GM19240 (cell line): ENCODE data around the gene TRPV4.

Source experiments
- DNase-seq: peaks from one replicate; pipeline ENCODE4 v3.0.0; 2011; ENCODE audit warnings: low spot score; ENCODE audit not compliant: insufficient read length

Gene TRPV4

DNA sequence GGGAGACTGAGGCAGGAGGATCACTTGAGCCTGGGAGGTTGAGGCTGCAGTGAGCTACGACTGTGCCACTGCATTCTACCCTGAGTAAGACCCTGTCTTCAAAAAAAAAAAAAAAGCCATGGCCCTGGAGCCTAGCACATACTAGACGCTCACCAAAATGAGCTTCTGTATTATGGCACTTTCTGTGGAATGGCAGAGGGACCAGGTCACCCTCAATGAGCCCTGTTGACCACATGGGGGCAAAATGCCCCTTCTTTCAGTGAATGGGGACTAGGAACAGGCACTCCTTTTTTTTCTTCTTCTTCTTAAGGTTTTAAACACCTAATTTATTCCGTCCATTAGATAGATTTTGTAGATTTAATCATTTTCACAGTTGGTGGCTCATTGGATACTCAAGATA, 69.1 kb downstream of the TRPV4 start:
- no peak for DNase-seq

DNA sequence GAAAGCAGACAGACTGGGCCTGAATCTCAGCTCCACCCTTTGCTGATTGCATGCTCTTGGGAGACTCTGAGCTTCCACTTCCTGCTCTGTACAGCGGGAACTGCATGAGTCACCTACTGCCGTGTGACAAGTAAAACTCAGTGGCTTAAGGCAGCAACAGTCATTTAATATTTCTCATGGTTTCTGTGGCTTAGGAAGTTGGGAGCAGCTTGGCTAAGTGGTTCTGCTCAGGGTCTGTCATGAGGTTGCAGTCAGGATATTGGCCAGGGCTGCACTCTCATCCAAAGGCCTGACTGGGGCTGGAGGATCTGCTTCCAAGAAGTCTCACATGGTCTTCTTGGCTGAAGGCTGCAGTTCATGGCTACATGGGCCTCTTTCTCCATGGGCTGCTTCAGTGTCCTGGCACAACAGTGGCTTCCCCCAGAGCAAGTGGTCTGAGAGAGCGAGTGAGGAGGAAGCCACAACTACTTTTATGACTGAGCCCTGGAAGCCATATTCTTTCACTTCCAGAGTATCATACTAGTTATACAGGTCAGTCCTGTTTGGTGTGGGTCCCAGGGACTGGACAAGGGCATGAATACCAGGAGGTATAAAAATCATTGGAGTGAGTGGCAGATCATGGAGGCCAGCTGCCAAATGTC, 69.9 kb downstream of the TRPV4 start:
- no peak for DNase-seq

DNA sequence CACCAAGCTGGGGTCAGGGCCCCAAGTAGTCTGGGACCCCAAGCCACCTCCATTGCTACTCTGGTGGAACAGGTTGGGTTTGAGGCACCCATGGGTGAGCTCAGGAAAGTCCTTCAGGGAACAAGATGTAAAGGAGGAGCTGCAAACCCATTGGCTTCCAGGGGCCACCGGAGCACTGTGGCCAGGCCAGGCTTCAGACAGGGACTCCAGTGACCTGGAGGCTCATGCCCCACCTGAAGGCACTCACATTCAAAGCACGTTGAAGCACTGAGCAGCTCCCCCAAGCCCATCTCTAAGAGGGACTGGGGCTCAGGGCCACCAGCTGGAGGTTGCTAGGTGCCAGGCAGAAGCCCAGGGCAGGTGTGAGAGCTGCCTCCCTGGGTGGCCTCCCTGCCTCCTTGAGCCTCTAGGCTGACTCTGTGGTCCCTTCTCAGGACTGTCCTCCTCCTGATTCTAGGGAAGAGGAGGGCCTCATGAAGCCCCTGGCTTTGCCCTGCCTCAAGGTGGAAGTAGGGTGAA, 70.5 kb downstream of the TRPV4 start:
- no peak for DNase-seq

DNA sequence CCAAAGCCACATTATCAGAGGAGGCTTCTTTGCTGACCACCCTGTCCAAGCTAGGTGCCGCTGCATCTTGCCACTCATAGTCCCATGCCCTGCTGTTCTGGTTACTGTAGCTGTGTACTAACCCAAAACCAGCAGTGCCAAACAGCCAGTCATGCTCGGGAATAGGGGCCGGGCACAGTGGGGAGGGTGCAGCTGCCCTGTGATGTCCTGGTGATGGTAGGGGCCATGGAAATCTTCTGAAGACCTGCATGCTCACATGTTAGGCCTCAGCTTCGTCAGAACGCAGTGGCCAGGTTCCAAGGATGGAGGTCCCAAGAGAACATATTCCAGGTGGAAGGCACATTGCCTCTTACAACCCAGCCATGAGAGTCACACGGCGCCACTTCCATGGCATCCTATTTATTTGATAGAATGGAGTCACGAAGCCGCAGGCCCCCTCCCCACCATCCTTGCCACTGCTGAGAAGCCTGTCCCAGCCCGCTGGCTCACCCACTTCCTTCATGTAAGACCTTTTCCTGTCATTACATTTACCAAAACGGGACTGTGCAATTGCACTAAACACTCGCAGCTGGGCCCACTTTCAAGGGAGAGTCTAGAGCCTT, 71.0 kb downstream of the TRPV4 start:
- DNase-seq, result no peak

DNA sequence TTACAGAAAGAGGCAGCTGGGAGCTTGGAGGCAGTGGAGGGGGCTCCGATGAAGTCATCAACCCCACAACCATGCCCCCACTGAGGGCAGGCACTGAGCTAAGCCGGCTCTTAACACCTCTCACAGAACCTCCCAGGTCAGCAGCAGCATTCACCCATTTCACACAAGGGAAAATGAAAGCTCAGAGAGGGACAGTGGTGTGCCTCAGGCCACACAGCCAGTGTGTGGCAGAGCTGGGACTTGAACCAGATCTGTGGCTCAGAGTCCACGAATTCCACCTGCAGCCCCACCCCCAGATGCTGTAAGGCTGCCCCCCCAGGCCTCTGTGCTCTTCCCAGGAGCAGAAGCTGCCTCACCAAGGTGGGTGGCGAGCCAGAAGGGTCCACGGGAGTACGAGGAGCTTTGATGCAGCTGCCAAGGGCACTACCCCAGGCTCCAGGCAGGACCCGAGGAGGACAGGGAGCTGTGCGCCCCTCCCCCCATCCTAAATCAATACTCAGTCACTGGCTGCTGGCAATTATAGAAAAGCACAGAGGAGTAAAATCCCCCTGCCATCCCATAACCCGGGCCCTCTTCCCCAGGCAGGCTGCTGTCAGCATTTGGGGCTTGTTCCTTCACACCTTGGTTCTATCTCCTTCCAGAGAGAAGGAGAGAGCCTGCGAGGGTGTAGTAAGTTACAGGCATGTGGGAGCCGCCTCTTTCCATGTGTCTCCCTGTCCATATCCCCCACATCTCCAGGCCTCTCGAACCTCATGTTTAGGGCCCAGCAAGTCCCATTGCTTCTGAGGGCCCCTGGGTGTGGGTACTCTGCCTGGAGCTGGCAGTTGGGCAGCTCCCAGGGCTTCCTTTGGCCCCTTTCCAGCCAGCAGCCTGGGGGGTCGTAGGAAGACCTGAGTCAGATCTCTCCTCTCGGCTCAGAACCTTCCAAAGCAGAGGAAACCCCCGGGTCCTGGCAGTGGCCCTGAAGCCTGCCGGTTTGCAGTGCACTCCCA, 72.0 kb downstream of the TRPV4 start:
- no peak for DNase-seq

DNA sequence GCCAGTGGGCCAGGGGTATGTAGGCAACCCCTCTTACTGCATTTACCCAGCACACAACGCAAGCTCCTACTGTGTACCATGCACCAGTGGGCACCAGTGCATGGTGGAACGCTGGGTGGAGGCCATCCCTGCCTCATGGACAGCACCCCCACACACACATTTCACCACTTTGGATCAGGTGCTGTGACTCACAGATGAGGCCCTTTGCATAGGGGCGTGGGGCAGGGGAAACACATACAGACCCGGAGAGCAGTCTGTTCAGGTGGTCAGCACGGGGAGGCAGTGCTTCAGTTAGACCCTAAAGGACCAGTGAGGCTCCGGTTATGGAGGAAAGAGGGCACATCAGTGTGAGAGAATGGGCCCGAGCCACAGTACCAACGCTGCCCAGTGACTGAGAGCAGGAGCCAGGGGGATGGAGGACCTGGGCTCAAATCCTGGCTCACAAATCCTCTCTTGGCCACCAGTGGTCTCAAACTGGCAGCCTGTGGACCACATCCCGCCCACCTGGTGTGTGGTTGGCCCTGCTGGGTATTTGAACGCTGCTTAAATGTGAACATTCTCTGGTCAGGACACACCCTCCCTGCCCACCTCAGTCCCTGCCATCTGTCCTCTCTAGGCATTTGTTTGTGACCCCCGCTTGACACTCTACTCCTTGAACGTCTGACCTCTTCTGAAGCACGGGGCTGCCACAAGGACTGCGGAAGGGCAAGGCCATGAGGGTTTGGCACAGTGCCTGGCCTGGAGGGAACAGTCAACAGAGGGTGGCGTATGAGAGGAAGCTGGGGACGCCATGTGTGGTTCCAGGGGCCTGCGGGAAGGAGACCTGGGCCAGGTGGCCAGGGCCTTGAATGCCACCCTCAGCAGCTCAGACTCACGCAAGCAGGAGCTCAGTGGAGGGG, 72.9 kb downstream of the TRPV4 start:
- no peak for DNase-seq

DNA sequence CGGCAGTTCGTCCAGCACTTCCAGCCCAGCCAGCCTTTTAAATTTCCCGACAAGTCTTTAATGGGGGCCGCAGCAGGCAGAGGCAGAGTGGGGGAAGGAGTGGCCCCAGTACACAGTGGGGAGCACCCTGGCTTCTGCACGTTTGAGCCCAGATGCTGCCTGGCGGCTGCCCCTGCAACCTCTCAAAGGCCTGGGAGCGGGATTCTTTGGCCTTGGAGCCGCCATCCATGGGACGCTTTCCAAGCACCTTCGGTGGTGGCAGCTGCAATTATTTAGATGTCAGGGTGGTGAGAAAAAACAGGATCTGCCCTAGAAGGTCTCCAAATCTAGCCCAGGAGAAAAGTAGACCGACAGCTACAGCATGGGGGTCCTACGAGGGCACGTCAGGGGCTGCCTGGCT, 73.6 kb downstream of the TRPV4 start:
- DNase-seq, result no peak

DNA sequence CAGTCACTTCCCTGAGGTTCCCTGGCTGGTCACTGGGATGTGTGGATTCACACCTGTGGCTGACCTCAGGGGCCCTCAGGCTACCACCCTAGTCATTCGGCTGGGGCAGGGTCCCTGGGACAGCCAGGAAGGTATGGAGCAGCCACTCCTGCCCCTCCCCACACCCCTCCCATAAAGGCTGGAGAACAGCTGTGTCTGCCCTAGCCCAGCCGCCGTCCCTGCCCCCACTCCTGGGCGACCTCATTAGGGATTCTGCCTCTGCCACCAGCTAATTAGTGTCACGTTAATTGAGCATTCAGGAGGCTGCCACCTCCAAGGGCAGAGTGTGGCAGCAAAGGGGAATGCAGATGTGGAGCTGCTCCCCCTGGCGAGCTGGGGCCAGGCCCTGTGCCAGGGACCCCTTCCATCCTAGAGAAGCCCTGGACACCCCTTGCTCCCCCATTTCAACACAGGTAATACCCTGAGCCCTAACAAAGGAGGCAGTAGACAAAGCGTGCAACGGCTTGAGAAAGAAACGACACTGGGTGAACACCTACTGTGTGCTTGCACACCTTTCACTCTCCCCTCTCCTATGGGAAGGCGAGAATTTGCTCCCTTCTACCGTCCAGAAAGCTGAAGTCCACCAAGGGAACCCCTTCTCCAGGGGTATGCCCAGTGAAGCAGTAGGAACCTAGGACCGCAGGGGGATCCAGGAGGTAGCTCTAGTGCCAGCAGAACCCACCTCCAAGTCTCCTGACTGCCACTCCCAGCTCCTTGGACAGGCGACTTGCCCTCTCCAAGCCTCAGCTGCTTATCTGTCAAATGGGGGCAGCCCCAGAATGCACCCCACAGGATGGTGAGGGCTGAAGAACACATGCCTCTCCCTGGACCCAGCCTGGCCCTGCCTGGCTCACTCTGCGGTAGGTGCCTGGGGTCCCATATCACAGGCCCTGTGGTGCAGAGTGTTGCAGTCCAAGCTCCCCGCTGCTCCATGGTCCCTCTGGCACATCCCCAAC, 74.5 kb downstream of the TRPV4 start:
- DNase-seq, result no peak

DNA sequence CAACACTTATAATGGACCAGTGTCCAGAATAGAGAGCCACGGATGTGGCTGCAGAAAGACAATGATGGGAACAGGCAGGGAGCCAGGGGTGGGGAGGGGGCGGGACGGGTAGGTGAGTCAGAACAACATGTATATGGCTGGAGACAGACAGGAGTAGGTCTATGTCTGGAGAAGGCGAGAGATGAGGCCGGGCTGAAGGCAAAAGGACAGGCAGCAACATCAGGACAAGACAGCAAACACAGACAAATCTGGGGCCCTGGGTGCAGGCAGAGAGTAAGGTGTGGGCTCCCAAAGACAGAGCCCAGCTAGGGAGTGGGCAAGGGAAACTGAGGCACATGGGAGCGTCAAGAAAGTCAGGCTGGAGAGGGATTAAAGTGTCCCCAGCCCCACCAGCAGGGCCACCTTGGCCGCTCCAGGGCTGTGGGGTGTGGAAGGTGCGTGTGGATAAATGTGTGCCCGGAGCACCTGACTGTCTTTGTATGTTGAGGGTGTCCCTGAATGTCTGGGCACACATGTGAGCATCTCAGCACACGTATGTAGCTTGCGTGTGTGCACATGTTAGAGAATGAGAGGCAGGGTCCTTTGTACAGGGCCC, 75.4 kb downstream of the TRPV4 start:
- DNase-seq, result no peak

DNA sequence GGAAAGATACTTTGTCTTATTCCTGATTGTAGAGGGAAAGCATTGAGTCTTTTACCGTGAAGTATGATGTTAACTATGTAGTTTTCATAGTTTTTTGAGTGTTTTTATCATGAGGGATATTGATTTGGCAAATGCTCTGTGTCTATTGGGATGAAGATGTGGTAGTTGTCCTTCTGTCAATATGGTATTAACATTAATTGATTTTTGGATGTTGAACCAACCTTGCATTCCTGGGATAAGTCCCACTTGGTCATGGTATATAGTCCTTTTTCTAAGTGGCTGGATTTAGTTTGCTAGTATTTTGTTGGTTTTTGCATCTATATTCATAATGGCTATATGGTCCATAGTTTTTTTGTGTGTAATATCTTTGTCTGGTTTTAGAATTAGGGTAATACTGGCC, 76.7 kb downstream of the TRPV4 start:
- DNase-seq, result no peak

DNA sequence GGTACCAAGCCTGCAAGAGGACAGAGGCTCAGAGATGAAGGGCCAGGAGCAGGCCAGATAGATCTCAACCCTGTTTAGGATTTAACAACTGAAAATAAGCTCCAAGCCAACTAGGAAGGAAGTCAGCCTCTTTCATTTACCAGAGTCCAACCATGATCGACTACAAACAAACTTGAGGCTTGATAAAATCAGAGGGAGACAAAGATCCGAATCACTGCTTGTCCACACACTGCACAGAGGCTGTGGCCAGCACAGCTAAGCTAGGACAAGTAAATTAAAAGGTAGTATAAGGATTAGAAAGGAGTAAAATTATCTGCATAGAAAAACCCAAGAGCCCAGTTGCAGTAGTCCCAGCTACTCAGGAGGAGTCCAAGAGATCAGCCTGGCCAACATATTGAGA, 79.2 kb downstream of the TRPV4 start:
- DNase-seq, result no peak

DNA sequence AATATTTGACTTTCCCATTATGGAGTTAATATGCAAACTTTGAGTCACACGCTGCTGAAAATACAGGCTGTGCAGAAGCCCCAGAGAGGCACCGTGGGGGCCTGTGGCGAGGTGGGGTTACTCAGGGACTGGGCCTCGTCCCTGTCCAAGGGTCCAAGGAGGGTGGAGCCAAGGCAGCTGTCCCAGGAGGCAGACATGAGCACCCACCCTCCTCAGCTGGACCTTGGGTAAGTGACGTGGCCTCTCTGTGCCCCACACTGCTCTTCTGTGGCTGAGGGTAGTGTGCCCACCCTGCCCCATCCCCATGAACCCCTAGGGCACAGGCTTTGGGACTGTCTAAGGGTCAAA, 80.2 kb downstream of the TRPV4 start:
- no peak for DNase-seq

DNA sequence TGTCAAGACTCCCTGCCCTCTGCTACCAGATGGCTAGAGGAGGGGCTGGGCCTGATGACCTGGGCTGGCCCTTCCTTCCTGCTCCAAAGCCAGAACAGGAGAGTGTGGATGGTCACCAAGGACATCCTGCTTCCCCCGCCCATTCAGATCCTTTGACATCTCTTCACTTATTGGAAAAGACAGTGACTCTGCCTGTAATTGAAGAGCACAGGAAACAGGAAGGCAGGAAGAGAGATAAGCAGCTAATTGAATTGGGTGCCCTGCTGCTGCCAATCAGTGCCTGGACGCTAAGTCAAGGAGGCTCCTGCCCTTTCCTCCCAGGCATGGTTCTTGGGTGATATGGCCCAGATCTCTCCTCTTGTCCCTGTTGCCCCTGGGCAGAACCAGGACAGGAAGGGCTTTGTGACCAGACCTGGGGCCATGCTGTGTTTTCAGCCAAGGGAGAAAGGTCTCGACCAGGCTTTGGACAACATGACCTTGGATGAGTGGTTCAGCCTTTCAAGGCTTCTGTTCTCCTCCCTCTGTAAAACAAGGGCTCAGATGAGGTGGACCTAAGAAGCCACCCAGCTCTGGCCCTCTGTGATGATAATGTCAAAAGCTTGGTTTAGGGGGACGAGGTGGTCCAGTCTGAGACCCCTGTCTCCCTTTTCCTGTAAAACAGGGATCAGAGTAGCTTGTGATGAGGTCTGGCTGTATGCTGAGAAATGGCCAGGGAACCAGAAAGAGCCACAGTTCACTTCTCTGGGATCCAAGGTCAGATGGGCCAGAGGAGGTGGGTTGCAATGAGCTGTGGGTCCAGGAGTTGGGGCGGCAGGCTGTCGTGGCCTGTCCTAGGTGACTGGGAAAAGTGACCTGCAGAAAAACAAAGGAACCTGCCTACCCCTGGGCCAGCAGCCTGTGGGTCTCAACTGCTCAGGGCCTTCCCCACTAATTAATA, 80.8 kb downstream of the TRPV4 start:
- no peak for DNase-seq

DNA sequence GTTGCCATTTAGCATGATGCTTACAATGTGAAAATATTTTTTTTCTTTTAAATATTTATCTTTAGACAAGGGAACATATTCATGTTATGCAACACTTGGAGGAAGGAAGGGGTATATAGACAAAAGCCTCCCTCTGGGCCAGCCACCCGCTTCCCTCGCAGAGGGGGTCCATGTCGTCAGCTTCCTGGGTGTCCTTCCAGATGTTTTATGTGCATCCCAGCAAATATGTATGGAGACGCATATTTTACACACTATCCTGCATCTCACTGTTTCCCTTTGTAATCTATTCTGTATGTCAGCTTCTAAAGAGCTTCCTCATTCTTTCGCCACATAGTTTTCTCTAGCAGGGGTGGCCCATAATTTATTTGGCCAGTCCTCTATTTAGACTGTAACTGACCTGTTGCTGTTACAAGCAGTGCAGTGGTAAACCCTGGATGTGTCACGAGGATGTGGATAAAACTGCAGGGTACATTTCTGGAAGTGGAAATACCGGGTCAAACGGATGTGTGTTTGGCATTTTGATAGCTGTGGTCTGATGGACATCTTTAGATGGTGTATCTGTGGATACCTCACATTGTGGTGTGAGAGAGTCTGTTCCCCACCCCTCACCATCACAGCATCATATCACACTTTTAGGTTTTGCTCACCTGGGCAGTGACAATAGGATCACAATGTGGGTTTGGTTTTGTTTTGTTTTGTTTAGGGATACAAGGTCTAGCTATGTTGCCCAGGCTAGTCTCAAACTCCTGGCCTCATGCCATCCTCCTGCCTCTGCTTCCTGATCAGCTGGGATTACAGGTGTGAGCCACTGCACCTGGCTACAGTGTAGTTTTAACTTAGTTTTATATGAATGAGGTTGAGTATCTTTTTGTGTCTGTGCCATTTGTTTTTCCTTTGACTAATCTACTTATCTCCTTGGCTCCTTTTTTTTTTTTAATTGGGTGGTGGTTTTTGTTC, 87.9 kb downstream of the TRPV4 start:
- no peak for DNase-seq

DNA sequence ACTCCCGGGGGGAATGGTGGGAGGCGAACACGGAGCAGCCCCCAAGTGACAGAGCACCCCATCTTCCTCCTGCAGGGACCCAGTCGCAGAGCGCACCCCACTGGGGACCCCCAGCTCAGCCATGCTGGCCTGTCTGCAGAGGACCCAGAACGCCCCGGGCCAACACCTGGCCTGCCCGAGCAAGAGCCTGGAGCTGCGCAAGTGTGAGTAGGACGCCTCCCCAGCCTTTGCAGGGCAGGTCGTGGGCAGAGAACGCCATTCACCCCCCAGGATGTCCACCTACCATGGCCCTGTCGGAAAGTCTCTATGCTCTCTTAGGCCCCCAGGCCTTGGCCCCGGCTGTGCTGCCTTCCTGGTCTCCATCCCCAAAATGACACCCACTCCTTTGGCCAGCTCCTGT, 89.2 kb downstream of the TRPV4 start:
- DNase-seq, result no peak

DNA sequence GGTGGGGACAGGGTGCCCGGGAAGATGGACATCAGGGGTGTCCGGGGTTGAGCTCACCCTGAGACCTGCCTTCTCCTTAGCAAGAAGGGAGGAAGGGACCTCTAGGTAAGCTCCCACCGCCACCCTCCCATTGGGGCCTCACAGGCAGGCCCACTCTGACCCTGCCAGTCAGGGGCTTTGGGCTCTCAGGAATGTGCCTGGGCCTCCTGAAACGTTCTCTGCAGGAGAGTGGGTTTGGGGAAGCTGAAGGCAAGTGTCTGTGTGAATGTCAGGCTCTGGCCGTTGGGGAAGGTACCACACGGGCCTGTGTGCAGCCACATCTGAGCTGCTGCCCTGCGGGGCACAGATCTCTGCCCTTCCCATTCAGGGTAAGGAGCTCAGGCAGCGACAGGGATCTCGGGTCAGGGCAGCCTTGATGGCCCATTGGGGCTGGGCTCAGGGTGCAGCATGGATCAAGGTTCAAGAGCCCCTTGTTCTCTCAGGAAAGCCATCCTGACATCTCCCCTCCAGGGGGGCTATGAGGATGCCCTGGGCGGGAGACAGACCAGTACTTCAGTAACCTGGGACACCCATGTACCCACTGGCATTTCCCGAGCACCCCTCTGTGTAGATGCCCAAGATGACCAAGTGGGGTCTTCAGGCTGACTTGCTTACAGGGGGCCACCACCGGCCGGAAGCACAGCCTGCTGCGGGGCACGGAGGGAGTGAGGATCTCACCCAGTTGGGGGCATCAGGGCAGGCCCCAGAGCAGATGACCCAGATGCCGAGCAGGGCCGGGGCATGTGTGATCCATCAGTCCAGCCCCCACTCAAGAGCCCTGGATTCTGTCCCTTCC, 89.9 kb downstream of the TRPV4 start:
- no peak for DNase-seq
